B cell (primary cell): Measurements from ENCODE around the gene TPSAB1. TPM values are rescaled to one million over a fixed set of nuclear protein-coding genes. Genes with fewer than 3 reads are reported as not detected.

Source experiments
- ATAC-seq: fragments of 200-7000 bp; cut with Tn5 transposase; one replicate; pipeline ENCODE4 v1.10.0; 2021; ENCODE audit warnings: low read depth, mild to moderate bottlenecking, moderate number of reproducible peaks, moderate library complexity
- CTCF ChIA-PET: fragments of 350-600 bp; sonication (Branson Sonifier 250); formaldehyde crosslinking; loops from one replicate; lab custom pipeline; 2021; ENCODE audit warnings: antibody characterized with exemption, inconsistent platforms; lab: Charles Lee
- POLR2A ChIA-PET: fragments of 350-600 bp; sonication (Branson Sonifier 250); formaldehyde crosslinking; loops from one replicate; lab custom pipeline; 2021; ENCODE audit warnings: antibody characterized with exemption; lab: Charles Lee
- DNase-seq: peaks from one replicate; pipeline ENCODE4 v3.0.0; 2013
- H2AFZ ChIP-seq: 2 replicates; pipeline ENCODE4 v1.6.1; 2012; ENCODE audit warnings: mild to moderate bottlenecking, low read depth, low read length; ENCODE audit not compliant: insufficient read depth, poor library complexity, severe bottlenecking
- H3K27ac ChIP-seq, 2 donors: 1 replicate in 1 of 2; 2 replicates in 1 of 2; pipeline ENCODE4 v1.5.1; 2012 to 2013; ENCODE audit warnings: low read length in 2 of 2, mild to moderate bottlenecking in 2 of 2, moderate library complexity in 1 of 2
- H3K27me3 ChIP-seq, 4 experiments: fragments of 200-600 bp in 1 of 4; sonication (generic) in 1 of 4; replicated peaks in 1 of 4; 1 replicate in 2 of 4; 2 replicates in 2 of 4; pipeline versions ENCODE4 v1.6.1 to v1.7.0; 2013 to 2016; ENCODE audit warnings: low read length in 3 of 4, mild to moderate bottlenecking in 2 of 4, mixed read lengths in 1 of 4, moderate library complexity in 1 of 4; ENCODE audit not compliant: insufficient read depth in 4 of 4, control insufficient read depth in 3 of 4; ENCODE audit errors: control extremely low read depth in 1 of 4
- H3K36me3 ChIP-seq, 2 experiments: replicated peaks in 1 of 2; 1 replicate in 1 of 2; 2 replicates in 1 of 2; pipeline versions ENCODE4 v1.6.1 to v1.7.1; 2013; ENCODE audit warnings: low read length in 1 of 2; ENCODE audit not compliant: insufficient read depth in 2 of 2, control insufficient read depth in 1 of 2; ENCODE audit errors: control extremely low read depth in 1 of 2, extremely low read depth in 1 of 2
- H3K4me1 ChIP-seq, 2 donors: fragments of 200-600 bp in 1 of 2; sonication (generic) in 1 of 2; 1 replicate in 1 of 2; 2 replicates in 1 of 2; pipeline versions ENCODE4 v1.5.1 to v1.6.1; 2013 to 2017; ENCODE audit warnings: low read length in 2 of 2; ENCODE audit not compliant: control insufficient read depth in 2 of 2, insufficient read depth in 2 of 2
- H3K4me2 ChIP-seq: replicated peaks from 2 replicates; pipeline ENCODE3; 2012; ENCODE audit warnings: mild to moderate bottlenecking, low read depth, low read length; ENCODE audit not compliant: poor library complexity, severe bottlenecking
- H3K4me3 ChIP-seq, 5 experiments: fragments of 200-600 bp in 1 of 5; sonication (generic) in 1 of 5; 1 replicate in 3 of 5; 2 replicates in 2 of 5; pipeline versions ENCODE4 v1.5.1 to v1.7.0; 2011 to 2016; ENCODE audit warnings: low read length in 4 of 5, mild to moderate bottlenecking in 4 of 5, low read depth in 2 of 5, control low read depth in 1 of 5, moderate library complexity in 1 of 5; ENCODE audit not compliant: insufficient read depth in 1 of 5; ENCODE audit errors: control extremely low read depth in 1 of 5, extremely low read depth in 1 of 5
- H3K79me2 ChIP-seq: fragments of 200-600 bp; sonication (generic); one replicate; pipeline ENCODE4 v1.6.0; 2016; ENCODE audit warnings: low read length; ENCODE audit not compliant: control insufficient read depth, insufficient read depth
- H3K9ac ChIP-seq: fragments of 200-600 bp; sonication (generic); 2 replicates; pipeline ENCODE4 v1.6.1; 2017; ENCODE audit warnings: mild to moderate bottlenecking, low read length, moderate library complexity
- H3K9me3 ChIP-seq, 3 donors: one replicate each; pipeline versions ENCODE4 v1.6.1 to v1.7.1; 2013; ENCODE audit warnings: low read length in 2 of 3; ENCODE audit not compliant: control insufficient read depth in 2 of 3, insufficient read depth in 1 of 3; ENCODE audit errors: control extremely low read depth in 1 of 3
- H4K20me1 ChIP-seq: 2 replicates; pipeline ENCODE4 v1.6.0; 2012; ENCODE audit warnings: mild to moderate bottlenecking, low read length; ENCODE audit not compliant: insufficient read depth, control insufficient read depth, poor library complexity, severe bottlenecking
- H3K27ac Mint-ChIP-seq: one replicate; pipeline ENCODE4 v1.8.0; 2021; ENCODE audit warnings: mixed read lengths
- H3K27me3 Mint-ChIP-seq: one replicate; pipeline ENCODE4 v1.8.0; 2021; ENCODE audit warnings: mixed read lengths
- H3K4me1 Mint-ChIP-seq: one replicate; pipeline ENCODE4 v1.8.0; 2021; ENCODE audit warnings: mixed read lengths
- H3K4me3 Mint-ChIP-seq: one replicate; pipeline ENCODE4 v1.8.0; 2021; ENCODE audit warnings: mixed read lengths
- H3K9me3 Mint-ChIP-seq: one replicate; pipeline ENCODE4 v1.8.0; 2022; ENCODE audit warnings: mixed read lengths; ENCODE audit not compliant: insufficient read depth
- CTCF ChIP-seq: fragments of 200-600 bp; IDR thresholded peaks from one replicate; pipeline ENCODE4 v1.8.0; 2022; ENCODE audit warnings: antibody characterized with exemption, mild to moderate bottlenecking
- EZH2 ChIP-seq: IDR thresholded peaks from 2 replicates; pipeline ENCODE4 v1.6.1; 2012; ENCODE audit warnings: borderline replicate concordance, low read depth, mild to moderate bottlenecking, moderate library complexity, low read length; ENCODE audit not compliant: insufficient read depth, poor library complexity, severe bottlenecking
- WGBS: methylation state at CpG from one replicate; pipeline ENCODE4 v1.1.5; 2013; ENCODE audit warnings: missing lambda C conversion rate; ENCODE audit not compliant: insufficient coverage; 5-methylcytosine and 5-hydroxymethylcytosine counted together
- intact Hi-C: fragments of 100-400 bp; cut with micrococcal nuclease; formaldehyde crosslinking; loops from one replicate; pipeline ENCODE4 v1.10.0; 2022
- polyA plus RNA-seq: library from polyadenylated mRNA; depleted of rRNA; stranded (reverse); fragments of >200 nt; gene quantifications from 2 replicates; pipeline ENCODE4 v1.2.3, GENCODE V29; 2012
- total RNA-seq, 2 donors: library from RNA; stranded (reverse); fragments of 120-200 nt in 1 of 2; gene quantifications; 1 replicate in 1 of 2; 2 replicates in 1 of 2; pipeline versions ENCODE4 v1.2.3 to v1.2.4, GENCODE V29; 2013 to 2022

The TPSAB1 gene
- total and polyA plus RNA-seq, 2 donors (not counting 1 experiment from before 2014, with no cell fraction given) = not detected

DNA sequence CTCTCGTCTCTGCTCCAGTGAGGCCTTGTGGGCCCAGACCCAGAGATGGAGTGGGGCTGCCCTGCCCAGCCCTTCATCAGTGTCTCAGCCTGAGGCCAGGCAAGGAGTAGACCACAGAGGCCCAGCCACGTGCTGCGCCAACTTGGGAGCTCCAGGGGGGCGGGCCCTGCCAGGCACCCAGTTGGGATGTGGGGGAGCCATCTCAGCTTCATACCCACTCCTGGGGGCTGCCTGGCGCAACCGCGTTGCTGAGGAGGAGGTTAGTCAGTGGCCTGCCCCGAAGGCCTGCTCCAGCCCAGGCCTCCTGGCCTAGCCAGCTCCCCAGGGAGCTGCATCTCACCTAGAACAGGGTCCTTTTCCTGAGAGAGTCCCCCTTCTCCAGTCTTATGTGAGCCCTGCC is 27.3 kb upstream of the TPSAB1 start:
- H3K27me3 Mint-ChIP-seq = no peaks in the 10 kb centered on the region
- H3K4me1 ChIP-seq = no peaks in the 10 kb centered on the region
- H3K9me3 ChIP-seq = no peaks in the 10 kb centered on the region
- no peak for ATAC-seq
- TF ChIP-seq EZH2 = no peak
- no peak for TF ChIP-seq CTCF
- ChIA-PET POLR2A (no interaction called here), CTCF (no interaction called here)
- no peaks in the 10 kb centered on the region for H4K20me1 ChIP-seq
- no peak overlapping the region for H3K4me3 ChIP-seq
- no peak overlapping the region for H2AFZ ChIP-seq
- H3K9me3 Mint-ChIP-seq = no peaks in the 10 kb centered on the region
- no peak for DNase-seq
- no peak overlapping the region for H3K4me3 Mint-ChIP-seq
- no peaks in the 10 kb centered on the region for H3K4me1 Mint-ChIP-seq
- H3K9ac ChIP-seq = no peak overlapping the region
- no peak overlapping the region for H3K27ac ChIP-seq
- H3K79me2 ChIP-seq = no peaks in the 10 kb centered on the region
- intact Hi-C loops = no loop called here
- no peaks in the 10 kb centered on the region for H3K27me3 ChIP-seq
- H3K4me2 ChIP-seq = no peak overlapping the region
- no peaks in the 10 kb centered on the region for H3K36me3 ChIP-seq
- H3K27ac Mint-ChIP-seq = no peak overlapping the region
- 79% methylated on average over 8 of the region's 8 CpGs for WGBS

DNA sequence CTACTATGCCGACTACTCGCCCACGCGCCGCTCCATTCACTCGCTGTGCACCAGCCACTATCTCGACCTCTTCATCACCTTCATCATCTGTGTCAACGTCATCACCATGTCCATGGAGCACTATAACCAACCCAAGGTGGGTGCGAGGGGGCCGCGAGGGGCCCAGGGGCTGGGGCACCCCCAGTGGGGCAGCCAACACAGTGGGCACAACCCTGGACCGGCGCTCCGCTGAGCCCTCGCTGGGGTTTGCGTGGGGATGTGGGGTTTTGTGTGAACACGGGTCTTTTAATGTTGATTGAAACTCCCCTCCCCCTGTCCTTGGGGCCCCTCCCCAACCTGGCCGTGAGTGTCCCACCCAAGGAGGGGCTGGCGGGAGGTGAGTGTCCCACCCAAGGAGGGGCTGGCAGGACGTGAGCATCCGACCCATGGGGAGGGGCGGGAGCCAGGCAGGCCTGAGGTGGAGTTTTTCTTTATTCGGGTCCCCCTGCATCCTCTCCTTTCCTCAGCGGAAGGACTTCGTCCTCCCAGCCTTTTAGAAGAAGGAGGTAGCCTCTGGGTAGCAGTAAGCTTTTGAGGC is 26.6 kb upstream of the TPSAB1 start:
- H3K79me2 ChIP-seq = no peaks in the 10 kb centered on the region
- no peak for ATAC-seq
- no peaks in the 10 kb centered on the region for H3K4me1 ChIP-seq
- no peak overlapping the region for H3K27ac ChIP-seq
- no peaks in the 10 kb centered on the region for H3K9me3 ChIP-seq
- ChIA-PET POLR2A (interaction anchor here (0.5 kb wide), 1 partner anchor 828 kb away, joined by 7 read pairs; no protein-coding TSS in a partner anchor), CTCF (no interaction called here)
- H4K20me1 ChIP-seq = no peaks in the 10 kb centered on the region
- no peak overlapping the region for H3K27ac Mint-ChIP-seq
- no peaks in the 10 kb centered on the region for H3K27me3 ChIP-seq
- no peak overlapping the region for H3K4me3 Mint-ChIP-seq
- H3K9ac ChIP-seq = no peak overlapping the region
- H3K4me2 ChIP-seq = no peak overlapping the region
- no peaks in the 10 kb centered on the region for H3K36me3 ChIP-seq
- no peak overlapping the region for H3K4me3 ChIP-seq
- no peaks in the 10 kb centered on the region for H3K4me1 Mint-ChIP-seq
- TF ChIP-seq EZH2 = no peak
- no peak for TF ChIP-seq CTCF
- 92% methylated on average over 11 of the region's 25 CpGs for WGBS
- H3K9me3 Mint-ChIP-seq = no peaks in the 10 kb centered on the region
- H3K27me3 Mint-ChIP-seq = no peaks in the 10 kb centered on the region
- intact Hi-C loops = no loop called here
- no peak for DNase-seq
- no peak overlapping the region for H2AFZ ChIP-seq
